Stimulated activated CD8-positive, alpha-beta memory T cell treated with anti-CD3 and anti-CD28 coated beads, Interleukin-7, amount 100 ng/mL, for 48 hours (primary cell): ENCODE data around the gene HOXB4.

Source experiments
- DNase-seq, 2 donors: peaks; one replicate each; pipeline ENCODE4 v3.0.0-alpha.2; 2020; ENCODE audit warnings: low read depth in 1 of 2; ENCODE audit errors: extremely low read depth in 1 of 2

HOXB4 gene

GRCh38 chr17:48577946-48578615 lies at the start of gene HOXB4:
Gene HOXB4 (minus strand): TSS chr17:48578350. CDS start chr17:48578319, 31 bp downstream.
- DNase-seq = peak in 1 of 2 donors; percentile 61

- no peak for DNase-seq
Observed at GRCh38 chr17:48627118-48627597, 49.0 kb upstream of the HOXB4 start.

- DNase-seq = no peak
Observed at GRCh38 chr17:48626245-48627117, 48.3 kb upstream of the HOXB4 start, which contains the start of gene HOXB9. Gene HOXB9 (minus strand): TSS chr17:48626358. CDS start chr17:48626269, 89 bp downstream.

- DNase-seq = no peak
Observed at GRCh38 chr17:48625495-48626244, 47.5 kb upstream of the HOXB4 start.

- DNase-seq = no peak
Observed at GRCh38 chr17:48624544-48625494, 46.7 kb upstream of the HOXB4 start.

- DNase-seq = no peak
Observed at GRCh38 chr17:48624118-48624517, 46.0 kb upstream of the HOXB4 start.

GRCh38 chr17:48623583-48623982 lies 45.4 kb upstream of the HOXB4 start:
- no peak for DNase-seq

- DNase-seq = no peak
Observed at GRCh38 chr17:48622857-48623256, 44.7 kb upstream of the HOXB4 start.

GRCh38 chr17:48621410-48622392 lies 43.6 kb upstream of the HOXB4 start:
- DNase-seq = no peak

GRCh38 chr17:48620461-48621139 lies 42.5 kb upstream of the HOXB4 start:
- DNase-seq = no peak

- no peak for DNase-seq
Observed at GRCh38 chr17:48619826-48620449, 41.8 kb upstream of the HOXB4 start.

GRCh38 chr17:48618256-48618896 lies 40.2 kb upstream of the HOXB4 start:
- no peak for DNase-seq

GRCh38 chr17:48617471-48618255 lies 39.5 kb upstream of the HOXB4 start:
- DNase-seq = no peak

GRCh38 chr17:48616717-48617470 lies 38.7 kb upstream of the HOXB4 start:
- DNase-seq = no peak

- DNase-seq = no peak
Observed at GRCh38 chr17:48615963-48616716, 38.0 kb upstream of the HOXB4 start.
